HEK293 (cell line): ENCODE data around the gene H2BK1.
A peak's percentile ranks its signal among the peaks of the same experiment; 100 is the strongest.

ENCODE experiments used
- BCL6B ChIP-seq: fragments of 450-650 bp; formaldehyde crosslinking; IDR thresholded peaks from 2 replicates; pipeline ENCODE4 v1.5.1; 2017; ENCODE audit warnings: missing biosample characterization, missing genetic modification characterization
- HIC1 ChIP-seq: fragments of 450-650 bp; formaldehyde crosslinking; IDR thresholded peaks from 2 replicates; pipeline ENCODE4 v1.5.1; 2016; ENCODE audit warnings: missing biosample characterization, missing genetic modification characterization
- KLF17 ChIP-seq: fragments of 450-650 bp; formaldehyde crosslinking; IDR thresholded peaks from 2 replicates; pipeline ENCODE4 v1.5.1; 2016; ENCODE audit warnings: missing biosample characterization, missing genetic modification characterization
- KLF8 ChIP-seq: fragments of 450-650 bp; formaldehyde crosslinking; IDR thresholded peaks from 2 replicates; pipeline ENCODE4 v1.5.1; 2016; ENCODE audit warnings: missing biosample characterization, missing genetic modification characterization
- KLF9 ChIP-seq: fragments of 450-650 bp; formaldehyde crosslinking; IDR thresholded peaks from 2 replicates; pipeline ENCODE4 v1.5.1; 2016; ENCODE audit warnings: missing biosample characterization, missing genetic modification characterization, low read depth
- REPIN1 ChIP-seq: fragments of 450-650 bp; formaldehyde crosslinking; IDR thresholded peaks from 2 replicates; pipeline ENCODE4 v1.5.1; 2017; ENCODE audit warnings: missing biosample characterization, missing genetic modification characterization, low read depth
- TCF7L2 ChIP-seq: IDR thresholded peaks from 2 replicates; pipeline ENCODE4 v1.6.1; 2011; ENCODE audit warnings: low read depth, mild to moderate bottlenecking, inconsistent platforms, low read length, moderate library complexity, borderline replicate concordance
- TRIM28 ChIP-seq: IDR thresholded peaks from 2 replicates; pipeline ENCODE4 v1.6.1; 2011; ENCODE audit warnings: low read length, control low read depth, borderline replicate concordance
- ZFP69B ChIP-seq: fragments of 450-650 bp; formaldehyde crosslinking; IDR thresholded peaks from 2 replicates; pipeline ENCODE4 v1.5.1; 2016; ENCODE audit warnings: missing biosample characterization, missing genetic modification characterization
- ZNF112 ChIP-seq: fragments of 450-650 bp; formaldehyde crosslinking; IDR thresholded peaks from 2 replicates; pipeline ENCODE4 v1.5.0; 2017; ENCODE audit warnings: missing biosample characterization, missing genetic modification characterization
- ZNF155 ChIP-seq: fragments of 450-650 bp; formaldehyde crosslinking; IDR thresholded peaks from 2 replicates; pipeline ENCODE4 v1.5.1; 2016; ENCODE audit warnings: missing biosample characterization, missing genetic modification characterization
- ZNF2 ChIP-seq: fragments of 450-650 bp; formaldehyde crosslinking; IDR thresholded peaks from 2 replicates; pipeline ENCODE4 v1.5.1; 2016; ENCODE audit warnings: missing biosample characterization, missing genetic modification characterization
- ZNF211 ChIP-seq: fragments of 450-650 bp; formaldehyde crosslinking; IDR thresholded peaks from 2 replicates; pipeline ENCODE4 v1.5.1; 2016; ENCODE audit warnings: low read depth, missing biosample characterization, missing genetic modification characterization
- ZNF223 ChIP-seq: fragments of 450-650 bp; formaldehyde crosslinking; IDR thresholded peaks from 2 replicates; pipeline ENCODE4 v1.5.1; 2016; ENCODE audit warnings: missing biosample characterization, missing genetic modification characterization
- ZNF24 ChIP-seq: fragments of 450-650 bp; formaldehyde crosslinking; IDR thresholded peaks from 2 replicates; pipeline ENCODE4 v1.5.1; 2016; ENCODE audit warnings: missing biosample characterization, missing genetic modification characterization
- ZNF248 ChIP-seq: fragments of 450-650 bp; formaldehyde crosslinking; IDR thresholded peaks from 2 replicates; pipeline ENCODE4 v1.5.1; 2017; ENCODE audit warnings: missing biosample characterization, missing genetic modification characterization
- ZNF391 ChIP-seq: fragments of 450-650 bp; formaldehyde crosslinking; IDR thresholded peaks from 2 replicates; pipeline ENCODE4 v1.5.1; 2016; ENCODE audit warnings: low read depth, missing biosample characterization, missing genetic modification characterization, borderline replicate concordance
- ZNF518A ChIP-seq: fragments of 450-650 bp; formaldehyde crosslinking; conservative IDR thresholded peaks from 2 replicates; pipeline ENCODE4 v1.5.1; 2016; ENCODE audit warnings: low read depth, missing biosample characterization, missing genetic modification characterization
- ZNF585B ChIP-seq: fragments of 450-650 bp; formaldehyde crosslinking; IDR thresholded peaks from 2 replicates; pipeline ENCODE4 v1.5.1; 2016; ENCODE audit warnings: missing biosample characterization, missing genetic modification characterization
- ZNF610 ChIP-seq: fragments of 450-650 bp; formaldehyde crosslinking; IDR thresholded peaks from 2 replicates; pipeline ENCODE4 v1.5.1; 2016; ENCODE audit warnings: missing biosample characterization, missing genetic modification characterization, borderline replicate concordance
- ZNF626 ChIP-seq: fragments of 450-650 bp; sonication (Bioruptor Pico); formaldehyde crosslinking; IDR thresholded peaks from 2 replicates; pipeline ENCODE4 v1.5.1; 2018; ENCODE audit warnings: missing biosample characterization, missing genetic modification characterization, inconsistent platforms
- ZNF629 ChIP-seq: fragments of 450-650 bp; formaldehyde crosslinking; IDR thresholded peaks from 2 replicates; pipeline ENCODE4 v1.5.1; 2017; ENCODE audit warnings: missing biosample characterization, missing genetic modification characterization
- ZNF677 ChIP-seq: fragments of 450-650 bp; IDR thresholded peaks from 2 replicates; pipeline ENCODE4 v1.5.0; 2018; ENCODE audit warnings: missing biosample characterization, mild to moderate bottlenecking, missing genetic modification characterization, moderate library complexity
- ZNF692 ChIP-seq: fragments of 450-650 bp; formaldehyde crosslinking; IDR thresholded peaks from 2 replicates; pipeline ENCODE4 v1.5.1; 2016; ENCODE audit warnings: missing biosample characterization, missing genetic modification characterization
- ZNF785 ChIP-seq: fragments of 450-650 bp; formaldehyde crosslinking; IDR thresholded peaks from 2 replicates; pipeline ENCODE4 v1.5.1; 2016; ENCODE audit warnings: missing biosample characterization, missing genetic modification characterization
- TF ChIP-seq, protein P1 (sequence below): fragments of 450-650 bp; formaldehyde crosslinking; IDR thresholded peaks from 2 replicates; pipeline ENCODE4 v1.5.1; 2016; ENCODE audit warnings: missing biosample characterization, missing genetic modification characterization, low read depth

H2BK1 gene

GRCh38 chr7:151168003-151168786 is 42.1 kb downstream of the H2BK1 start (continued):
- TF ChIP-seq ZNF518A: no peak
- TF ChIP-seq TRIM28: no peak
- TF ChIP-seq ZNF629 (tag by site-specific recombination): peak; percentile 37
- no peak for TF ChIP-seq ZNF155 (tag by site-specific recombination)
- TF ChIP-seq KLF17 (tag by site-specific recombination): peak; percentile 72; the same call in 1 of the 2 replicates
- TF ChIP-seq ZNF610: 0 out of 2 replicates have a peak, but pooled peaks have one; percentile 10
- TF ChIP-seq KLF8 (tag by site-specific recombination): peak; percentile 57; the same call in 1 of the 2 replicates
- no peak; the same call in 1 of the 2 replicates for TF ChIP-seq REPIN1
- TF ChIP-seq ZNF626 (tag by site-specific recombination): no peak
- TF ChIP-seq ZNF211: no peak
- peak; percentile 92 for TF ChIP-seq ZNF692 (tag by site-specific recombination)
- no peak for TF ChIP-seq BCL6B (tag by site-specific recombination)
- TF ChIP-seq KLF9: peak; percentile 91
- TF ChIP-seq ZNF785 (tag by site-specific recombination): peak; percentile 25; the same call in 1 of the 2 replicates
- TF ChIP-seq ZNF112 (tag by site-specific recombination): no peak
- TF ChIP-seq ZNF248: 0 out of 2 replicates have a peak, but pooled peaks have one; percentile 46
- TF ChIP-seq, protein P1, sequence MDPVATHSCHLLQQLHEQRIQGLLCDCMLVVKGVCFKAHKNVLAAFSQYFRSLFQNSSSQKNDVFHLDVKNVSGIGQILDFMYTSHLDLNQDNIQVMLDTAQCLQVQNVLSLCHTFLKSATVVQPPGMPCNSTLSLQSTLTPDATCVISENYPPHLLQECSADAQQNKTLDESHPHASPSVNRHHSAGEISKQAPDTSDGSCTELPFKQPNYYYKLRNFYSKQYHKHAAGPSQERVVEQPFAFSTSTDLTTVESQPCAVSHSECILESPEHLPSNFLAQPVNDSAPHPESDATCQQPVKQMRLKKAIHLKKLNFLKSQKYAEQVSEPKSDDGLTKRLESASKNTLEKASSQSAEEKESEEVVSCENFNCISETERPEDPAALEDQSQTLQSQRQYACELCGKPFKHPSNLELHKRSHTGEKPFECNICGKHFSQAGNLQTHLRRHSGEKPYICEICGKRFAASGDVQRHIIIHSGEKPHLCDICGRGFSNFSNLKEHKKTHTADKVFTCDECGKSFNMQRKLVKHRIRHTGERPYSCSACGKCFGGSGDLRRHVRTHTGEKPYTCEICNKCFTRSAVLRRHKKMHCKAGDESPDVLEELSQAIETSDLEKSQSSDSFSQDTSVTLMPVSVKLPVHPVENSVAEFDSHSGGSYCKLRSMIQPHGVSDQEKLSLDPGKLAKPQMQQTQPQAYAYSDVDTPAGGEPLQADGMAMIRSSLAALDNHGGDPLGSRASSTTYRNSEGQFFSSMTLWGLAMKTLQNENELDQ: no peak
- no peak for TF ChIP-seq ZNF677 (tag by site-specific recombination)
- TF ChIP-seq ZNF223 (tag by site-specific recombination): peak; percentile 87
- TF ChIP-seq HIC1 (tag by site-specific recombination): peak; percentile 87
- no peak for TF ChIP-seq TCF7L2
- no peak for TF ChIP-seq ZNF24
- TF ChIP-seq ZNF585B (tag by site-specific recombination): peak; percentile 27; the same call in 1 of the 2 replicates
- TF ChIP-seq ZFP69B (tag by site-specific recombination): peak; percentile 82
- peak; percentile 36; the same call in 1 of the 2 replicates for TF ChIP-seq ZNF391 (tag by site-specific recombination)
- peak; percentile 67; the same call in 1 of the 2 replicates for TF ChIP-seq ZNF2 (tag by site-specific recombination)
